ENCODE measurements around the gene CHMP1A.
"Not testable (repeated sequence)": the region's sequence is repeated elsewhere in the genome, so short reads cannot be mapped to it uniquely, and the experiment has no call there.

Gene CHMP1A

DNA sequence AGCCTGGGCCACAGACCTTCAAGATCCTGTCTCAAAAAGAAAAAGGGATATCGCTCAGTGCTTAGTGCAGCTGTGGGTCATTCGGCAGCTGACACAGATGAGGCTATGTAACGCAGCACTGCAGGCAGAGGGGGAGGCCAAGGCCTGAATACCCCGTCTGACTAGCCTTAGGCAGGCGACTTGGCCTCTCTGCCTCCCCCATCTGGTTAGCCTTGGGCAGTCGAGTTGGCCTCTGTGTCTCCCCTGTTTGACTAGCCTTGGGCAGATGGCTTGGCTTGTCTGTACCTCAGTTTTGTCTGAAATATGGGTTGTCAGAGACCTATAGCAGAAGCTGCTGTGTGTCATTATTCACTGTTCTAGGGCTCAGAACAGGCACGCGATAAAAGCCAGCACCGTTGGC, 10.1 kb upstream of the CHMP1A start:
- no peak overlapping the region for H3K4me3 ChIP-seq (replicated peaks; ENCODE audit: low read depth, low read length)
- no peak for DNase-seq (ENCODE audit: extremely low read depth, low read depth)
- no peak for TF ChIP-seq CTCF (IDR thresholded peaks at IDR 0.05; ENCODE audit: low read depth, low read length, missing control alignments)

- H3K4me3 ChIP-seq (replicated peaks; ENCODE audit: low read depth, low read length); DNase-seq (ENCODE audit: extremely low read depth, low read depth): not testable (repeated sequence)
- TF ChIP-seq CTCF (IDR thresholded peaks at IDR 0.05; ENCODE audit: low read depth, low read length, missing control alignments): peak; percentile 45
Observed at GRCh38 chr16:89667000-89667399, 9.5 kb upstream of the CHMP1A start.

GRCh38 chr16:89664238-89664637, 6.7 kb upstream of the CHMP1A start:
- not testable (repeated sequence) for DNase-seq (ENCODE audit: extremely low read depth, low read depth); H3K4me3 ChIP-seq (replicated peaks; ENCODE audit: low read depth, low read length)

DNA sequence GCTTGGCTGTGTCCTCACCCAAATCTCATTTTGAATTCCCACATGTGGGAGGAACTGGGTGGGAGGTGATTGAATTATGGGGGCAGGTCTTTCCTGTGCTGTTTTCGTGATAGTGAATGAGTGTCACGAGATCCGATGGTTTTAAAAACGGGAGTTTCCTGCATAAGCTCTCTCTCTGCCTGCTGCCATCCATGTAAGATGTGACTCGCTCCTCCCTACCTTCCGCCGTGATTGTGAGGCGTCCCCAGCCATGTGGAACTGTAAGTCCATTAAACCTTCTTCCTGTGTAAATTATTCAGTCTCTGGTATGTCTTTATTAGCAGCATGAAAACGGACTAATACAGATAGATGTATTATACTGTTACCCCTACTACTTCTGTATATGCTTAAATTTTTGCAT, 3.7 kb upstream of the CHMP1A start:
- H3K4me3 ChIP-seq (replicated peaks; ENCODE audit: low read depth, low read length): no peak overlapping the region
- no peak for DNase-seq (ENCODE audit: extremely low read depth, low read depth)
- no peak for TF ChIP-seq CTCF (IDR thresholded peaks at IDR 0.05; ENCODE audit: low read depth, low read length, missing control alignments)

GRCh38 chr16:89660146-89660545, 2.6 kb upstream of the CHMP1A start:
- no peak overlapping the region for H3K4me3 ChIP-seq (replicated peaks; ENCODE audit: low read depth, low read length)
- TF ChIP-seq CTCF (IDR thresholded peaks at IDR 0.05; ENCODE audit: low read depth, low read length, missing control alignments): no peak
- no peak for DNase-seq (ENCODE audit: extremely low read depth, low read depth)

DNA sequence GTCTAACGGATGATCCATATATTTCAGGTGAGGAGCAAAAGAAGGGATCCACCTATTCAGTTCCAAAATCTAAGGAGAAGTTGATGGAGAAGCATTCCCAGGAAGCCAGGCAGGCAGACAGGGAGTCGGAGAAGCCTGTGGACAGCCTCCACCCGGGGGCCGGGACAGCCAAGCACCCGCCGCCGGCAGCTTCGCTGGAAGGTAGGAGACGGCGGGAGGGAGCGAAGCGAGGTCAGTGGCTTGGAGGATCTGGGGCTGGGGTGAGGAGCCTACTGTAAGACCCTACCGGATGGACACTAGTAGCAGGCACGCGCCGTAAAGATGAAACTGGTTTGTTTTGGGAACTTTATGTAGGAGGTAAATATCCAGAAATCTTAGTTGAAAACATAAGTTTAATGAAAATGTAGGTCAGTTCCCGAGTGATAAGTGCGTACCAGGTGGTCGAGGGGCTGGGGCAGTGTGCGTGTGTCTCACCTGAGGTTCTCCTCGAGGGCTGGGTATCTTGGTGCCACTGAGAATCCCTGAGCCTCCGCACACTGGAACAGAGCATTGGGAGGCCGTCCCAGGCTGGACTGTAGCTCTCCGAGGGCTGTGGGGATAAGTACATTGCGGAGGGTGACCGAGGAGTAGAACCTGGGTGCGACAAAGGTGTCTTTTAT, 842 bp upstream of the CHMP1A start:
- peak overlapping the region; percentile 86 for H3K4me3 ChIP-seq (replicated peaks; ENCODE audit: low read depth, low read length)
- DNase-seq (ENCODE audit: extremely low read depth, low read depth): no peak
- no peak for TF ChIP-seq CTCF (IDR thresholded peaks at IDR 0.05; ENCODE audit: low read depth, low read length, missing control alignments)

- DNase-seq (ENCODE audit: extremely low read depth, low read depth): no peak
- H3K4me3 ChIP-seq (replicated peaks; ENCODE audit: low read depth, low read length): peak overlapping the region; percentile 86
- no peak for TF ChIP-seq CTCF (IDR thresholded peaks at IDR 0.05; ENCODE audit: low read depth, low read length, missing control alignments)
Observed at GRCh38 chr16:89656435-89657121, 930 bp downstream of the CHMP1A start.

Measured in HFF-Myc (cell line).